SK-N-SH treated with all-trans-retinoic acid at 6 μM for 48 hours (cell line): ENCODE results near the gene DNAH2.

Source experiments
- ATAC-seq: fragments of 200-7000 bp; cut with Tn5 transposase; 3 replicates; pipeline ENCODE4 v1.9.1; 2020; ENCODE audit warnings: mild to moderate bottlenecking, moderate library complexity
- ARNTL ChIP-seq: fragments of 450-650 bp; formaldehyde crosslinking; IDR thresholded peaks from 2 replicates; pipeline ENCODE4 v1.5.0; 2020; ENCODE audit warnings: low read depth, mild to moderate bottlenecking, moderate library complexity, borderline replicate concordance
- BACH2 ChIP-seq: fragments of 250-450 bp; sonication (Bioruptor Pico); IDR thresholded peaks from 2 replicates; pipeline ENCODE4 v1.9.0; 2021; ENCODE audit warnings: mild to moderate bottlenecking, borderline replicate concordance
- CSDC2 ChIP-seq: fragments of 250-450 bp; sonication (Bioruptor Pico); IDR thresholded peaks from 2 replicates; pipeline ENCODE4 v1.5.0; 2020; ENCODE audit warnings: mild to moderate bottlenecking, moderate library complexity
- ESRRG ChIP-seq: fragments of 250-450 bp; sonication (Bioruptor Pico); IDR thresholded peaks from 2 replicates; pipeline ENCODE4 v1.6.1; 2021; ENCODE audit warnings: mild to moderate bottlenecking
- GLIS3 ChIP-seq: fragments of 250-450 bp; sonication (Bioruptor Pico); IDR thresholded peaks from 2 replicates; pipeline ENCODE4 v1.5.0; 2020; ENCODE audit warnings: mild to moderate bottlenecking, moderate library complexity
- ISL1 ChIP-seq: fragments of 250-450 bp; sonication (Bioruptor Pico); IDR thresholded peaks from 2 replicates; pipeline ENCODE4 v2.1.2; 2022; ENCODE audit warnings: mild to moderate bottlenecking, moderate library complexity
- OSR1 ChIP-seq: fragments of 250-450 bp; sonication (Bioruptor Pico); IDR thresholded peaks from 2 replicates; pipeline ENCODE4 v1.8.0; 2022; ENCODE audit warnings: moderate library complexity, mild to moderate bottlenecking, inconsistent platforms
- RARB ChIP-seq: fragments of 250-450 bp; sonication (Bioruptor Pico); IDR thresholded peaks from 2 replicates; pipeline ENCODE4 v1.8.0; 2021; ENCODE audit warnings: mild to moderate bottlenecking, moderate library complexity
- SNAI2 ChIP-seq: fragments of 250-450 bp; sonication (Bioruptor Pico); IDR thresholded peaks from 2 replicates; pipeline ENCODE4 v1.5.0; 2020; ENCODE audit warnings: mild to moderate bottlenecking, moderate library complexity
- TOX ChIP-seq: fragments of 250-450 bp; sonication (Bioruptor Pico); IDR thresholded peaks from 2 replicates; pipeline ENCODE4 v1.8.0; 2021; ENCODE audit warnings: mild to moderate bottlenecking, moderate library complexity, borderline replicate concordance
- ZC3H10 ChIP-seq: fragments of 250-450 bp; sonication (Bioruptor Pico); IDR thresholded peaks from 2 replicates; pipeline ENCODE4 v1.5.1; 2021; ENCODE audit warnings: mild to moderate bottlenecking, moderate library complexity
- ZFP30 ChIP-seq: fragments of 450-650 bp; formaldehyde crosslinking; IDR thresholded peaks from 2 replicates; pipeline ENCODE4 v1.5.0; 2022; ENCODE audit warnings: mild to moderate bottlenecking, moderate library complexity
- ZNF70 ChIP-seq: fragments of 450-650 bp; formaldehyde crosslinking; IDR thresholded peaks from 2 replicates; pipeline ENCODE4 v1.5.0; 2020; ENCODE audit warnings: mild to moderate bottlenecking, moderate library complexity
- ZNF8 ChIP-seq: fragments of 450-650 bp; formaldehyde crosslinking; IDR thresholded peaks from 2 replicates; pipeline ENCODE4 v1.5.0; 2020; ENCODE audit warnings: mild to moderate bottlenecking, moderate library complexity
- TF ChIP-seq, protein P1 (sequence below): fragments of 250-450 bp; sonication (Bioruptor Pico); IDR thresholded peaks from 2 replicates; pipeline ENCODE4 v1.5.0; 2020; ENCODE audit warnings: mild to moderate bottlenecking, moderate library complexity
- TF ChIP-seq, protein P2 (sequence below): fragments of 250-450 bp; sonication (Bioruptor Pico); IDR thresholded peaks from 2 replicates; pipeline ENCODE4 v1.5.1; 2021; ENCODE audit warnings: mild to moderate bottlenecking, moderate library complexity
- TF ChIP-seq, protein P3 (sequence below): fragments of 250-450 bp; sonication (Bioruptor Pico); IDR thresholded peaks from 2 replicates; pipeline ENCODE4 v1.8.0; 2020; ENCODE audit warnings: mild to moderate bottlenecking, moderate library complexity, borderline replicate concordance
- TF ChIP-seq, protein P4 (sequence below): fragments of 250-450 bp; sonication (Bioruptor Pico); IDR thresholded peaks from 2 replicates; pipeline ENCODE4 v1.5.1; 2020; ENCODE audit warnings: low read depth, mild to moderate bottlenecking, moderate library complexity
- TF ChIP-seq, protein P5 (sequence below): fragments of 250-450 bp; sonication (Bioruptor Pico); IDR thresholded peaks from 2 replicates; pipeline ENCODE4 v1.8.0; 2021; ENCODE audit warnings: low read depth, mild to moderate bottlenecking, moderate library complexity, borderline replicate concordance

Gene DNAH2

DNA sequence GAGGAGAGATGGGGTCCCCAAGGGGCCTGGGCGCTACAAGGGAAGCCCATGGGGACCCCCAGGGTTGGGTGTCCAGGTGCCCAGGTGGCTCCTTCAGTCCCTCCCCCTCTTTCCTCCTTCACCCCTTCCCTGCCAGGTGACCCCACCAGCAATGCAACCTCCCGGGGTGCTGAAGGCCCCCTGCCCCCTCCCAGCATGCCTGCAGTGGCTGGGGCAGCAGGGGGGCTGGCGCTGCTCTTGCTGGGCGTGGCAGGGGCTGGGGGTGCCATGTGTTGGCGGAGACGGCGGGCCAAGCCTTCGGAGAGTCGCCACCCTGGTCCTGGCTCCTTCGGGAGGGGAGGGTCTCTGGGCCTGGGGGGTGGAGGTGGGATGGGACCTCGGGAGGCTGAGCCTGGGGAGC is 8.5 kb upstream of the DNAH2 start (continued):
- TF ChIP-seq, protein P1, sequence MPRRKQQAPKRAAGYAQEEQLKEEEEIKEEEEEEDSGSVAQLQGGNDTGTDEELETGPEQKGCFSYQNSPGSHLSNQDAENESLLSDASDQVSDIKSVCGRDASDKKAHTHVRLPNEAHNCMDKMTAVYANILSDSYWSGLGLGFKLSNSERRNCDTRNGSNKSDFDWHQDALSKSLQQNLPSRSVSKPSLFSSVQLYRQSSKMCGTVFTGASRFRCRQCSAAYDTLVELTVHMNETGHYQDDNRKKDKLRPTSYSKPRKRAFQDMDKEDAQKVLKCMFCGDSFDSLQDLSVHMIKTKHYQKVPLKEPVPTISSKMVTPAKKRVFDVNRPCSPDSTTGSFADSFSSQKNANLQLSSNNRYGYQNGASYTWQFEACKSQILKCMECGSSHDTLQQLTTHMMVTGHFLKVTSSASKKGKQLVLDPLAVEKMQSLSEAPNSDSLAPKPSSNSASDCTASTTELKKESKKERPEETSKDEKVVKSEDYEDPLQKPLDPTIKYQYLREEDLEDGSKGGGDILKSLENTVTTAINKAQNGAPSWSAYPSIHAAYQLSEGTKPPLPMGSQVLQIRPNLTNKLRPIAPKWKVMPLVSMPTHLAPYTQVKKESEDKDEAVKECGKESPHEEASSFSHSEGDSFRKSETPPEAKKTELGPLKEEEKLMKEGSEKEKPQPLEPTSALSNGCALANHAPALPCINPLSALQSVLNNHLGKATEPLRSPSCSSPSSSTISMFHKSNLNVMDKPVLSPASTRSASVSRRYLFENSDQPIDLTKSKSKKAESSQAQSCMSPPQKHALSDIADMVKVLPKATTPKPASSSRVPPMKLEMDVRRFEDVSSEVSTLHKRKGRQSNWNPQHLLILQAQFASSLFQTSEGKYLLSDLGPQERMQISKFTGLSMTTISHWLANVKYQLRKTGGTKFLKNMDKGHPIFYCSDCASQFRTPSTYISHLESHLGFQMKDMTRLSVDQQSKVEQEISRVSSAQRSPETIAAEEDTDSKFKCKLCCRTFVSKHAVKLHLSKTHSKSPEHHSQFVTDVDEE = no peak
- TF ChIP-seq CSDC2 = no peak
- TF ChIP-seq ESRRG (CRISPR knock-in tag) = no peak
- no peak for TF ChIP-seq TOX (CRISPR knock-in tag)
- TF ChIP-seq OSR1 (CRISPR knock-in tag) = no peak

DNA sequence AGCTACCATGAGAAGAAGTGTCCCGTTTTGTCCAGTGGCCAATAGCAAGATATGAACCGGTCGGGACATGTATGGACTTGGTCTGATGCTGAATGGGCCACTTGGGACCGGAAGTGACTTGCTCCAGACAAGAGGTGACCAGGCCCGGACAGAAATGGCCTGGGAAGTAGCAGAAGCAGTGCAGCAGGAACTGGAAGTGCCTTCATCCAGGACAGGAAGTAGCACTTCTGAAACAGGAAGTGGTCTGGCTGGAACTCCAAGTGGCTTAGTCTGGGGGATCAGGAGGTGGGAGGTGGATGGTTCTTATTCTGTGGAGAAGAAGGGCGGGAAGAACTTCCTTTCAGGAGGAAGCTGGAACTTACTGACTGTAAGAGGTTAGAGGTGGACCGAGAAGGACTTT is 7.2 kb upstream of the DNAH2 start:
- no peak for TF ChIP-seq ZNF70
- no peak for TF ChIP-seq ZFP30 (CRISPR knock-in tag)
- no peak for TF ChIP-seq ESRRG (CRISPR knock-in tag)
- TF ChIP-seq, protein P2, sequence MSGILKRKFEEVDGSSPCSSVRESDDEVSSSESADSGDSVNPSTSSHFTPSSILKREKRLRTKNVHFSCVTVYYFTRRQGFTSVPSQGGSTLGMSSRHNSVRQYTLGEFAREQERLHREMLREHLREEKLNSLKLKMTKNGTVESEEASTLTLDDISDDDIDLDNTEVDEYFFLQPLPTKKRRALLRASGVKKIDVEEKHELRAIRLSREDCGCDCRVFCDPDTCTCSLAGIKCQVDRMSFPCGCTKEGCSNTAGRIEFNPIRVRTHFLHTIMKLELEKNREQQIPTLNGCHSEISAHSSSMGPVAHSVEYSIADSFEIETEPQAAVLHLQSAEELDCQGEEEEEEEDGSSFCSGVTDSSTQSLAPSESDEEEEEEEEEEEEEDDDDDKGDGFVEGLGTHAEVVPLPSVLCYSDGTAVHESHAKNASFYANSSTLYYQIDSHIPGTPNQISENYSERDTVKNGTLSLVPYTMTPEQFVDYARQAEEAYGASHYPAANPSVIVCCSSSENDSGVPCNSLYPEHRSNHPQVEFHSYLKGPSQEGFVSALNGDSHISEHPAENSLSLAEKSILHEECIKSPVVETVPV (CRISPR knock-in tag) = no peak
- TF ChIP-seq ZNF8 = no peak
- TF ChIP-seq CSDC2 = no peak
- no peak for TF ChIP-seq ISL1 (CRISPR knock-in tag)
- TF ChIP-seq, protein P3, sequence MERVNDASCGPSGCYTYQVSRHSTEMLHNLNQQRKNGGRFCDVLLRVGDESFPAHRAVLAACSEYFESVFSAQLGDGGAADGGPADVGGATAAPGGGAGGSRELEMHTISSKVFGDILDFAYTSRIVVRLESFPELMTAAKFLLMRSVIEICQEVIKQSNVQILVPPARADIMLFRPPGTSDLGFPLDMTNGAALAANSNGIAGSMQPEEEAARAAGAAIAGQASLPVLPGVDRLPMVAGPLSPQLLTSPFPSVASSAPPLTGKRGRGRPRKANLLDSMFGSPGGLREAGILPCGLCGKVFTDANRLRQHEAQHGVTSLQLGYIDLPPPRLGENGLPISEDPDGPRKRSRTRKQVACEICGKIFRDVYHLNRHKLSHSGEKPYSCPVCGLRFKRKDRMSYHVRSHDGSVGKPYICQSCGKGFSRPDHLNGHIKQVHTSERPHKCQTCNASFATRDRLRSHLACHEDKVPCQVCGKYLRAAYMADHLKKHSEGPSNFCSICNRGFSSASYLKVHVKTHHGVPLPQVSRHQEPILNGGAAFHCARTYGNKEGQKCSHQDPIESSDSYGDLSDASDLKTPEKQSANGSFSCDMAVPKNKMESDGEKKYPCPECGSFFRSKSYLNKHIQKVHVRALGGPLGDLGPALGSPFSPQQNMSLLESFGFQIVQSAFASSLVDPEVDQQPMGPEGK (CRISPR knock-in tag) = no peak
- TF ChIP-seq SNAI2 (CRISPR knock-in tag) = no peak
- TF ChIP-seq, protein P4, sequence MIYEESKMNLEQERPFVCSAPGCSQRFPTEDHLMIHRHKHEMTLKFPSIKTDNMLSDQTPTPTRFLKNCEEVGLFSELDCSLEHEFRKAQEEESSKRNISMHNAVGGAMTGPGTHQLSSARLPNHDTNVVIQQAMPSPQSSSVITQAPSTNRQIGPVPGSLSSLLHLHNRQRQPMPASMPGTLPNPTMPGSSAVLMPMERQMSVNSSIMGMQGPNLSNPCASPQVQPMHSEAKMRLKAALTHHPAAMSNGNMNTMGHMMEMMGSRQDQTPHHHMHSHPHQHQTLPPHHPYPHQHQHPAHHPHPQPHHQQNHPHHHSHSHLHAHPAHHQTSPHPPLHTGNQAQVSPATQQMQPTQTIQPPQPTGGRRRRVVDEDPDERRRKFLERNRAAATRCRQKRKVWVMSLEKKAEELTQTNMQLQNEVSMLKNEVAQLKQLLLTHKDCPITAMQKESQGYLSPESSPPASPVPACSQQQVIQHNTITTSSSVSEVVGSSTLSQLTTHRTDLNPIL = no peak
- no peak for TF ChIP-seq OSR1 (CRISPR knock-in tag)
- no peak for TF ChIP-seq TOX (CRISPR knock-in tag)
- TF ChIP-seq BACH2 (CRISPR knock-in tag) = no peak
- no peak for TF ChIP-seq GLIS3 (CRISPR knock-in tag)
- TF ChIP-seq ZC3H10 (CRISPR knock-in tag) = no peak
- TF ChIP-seq RARB (CRISPR knock-in tag) = no peak
- no peak for TF ChIP-seq ARNTL (CRISPR knock-in tag)
- TF ChIP-seq, protein P5, sequence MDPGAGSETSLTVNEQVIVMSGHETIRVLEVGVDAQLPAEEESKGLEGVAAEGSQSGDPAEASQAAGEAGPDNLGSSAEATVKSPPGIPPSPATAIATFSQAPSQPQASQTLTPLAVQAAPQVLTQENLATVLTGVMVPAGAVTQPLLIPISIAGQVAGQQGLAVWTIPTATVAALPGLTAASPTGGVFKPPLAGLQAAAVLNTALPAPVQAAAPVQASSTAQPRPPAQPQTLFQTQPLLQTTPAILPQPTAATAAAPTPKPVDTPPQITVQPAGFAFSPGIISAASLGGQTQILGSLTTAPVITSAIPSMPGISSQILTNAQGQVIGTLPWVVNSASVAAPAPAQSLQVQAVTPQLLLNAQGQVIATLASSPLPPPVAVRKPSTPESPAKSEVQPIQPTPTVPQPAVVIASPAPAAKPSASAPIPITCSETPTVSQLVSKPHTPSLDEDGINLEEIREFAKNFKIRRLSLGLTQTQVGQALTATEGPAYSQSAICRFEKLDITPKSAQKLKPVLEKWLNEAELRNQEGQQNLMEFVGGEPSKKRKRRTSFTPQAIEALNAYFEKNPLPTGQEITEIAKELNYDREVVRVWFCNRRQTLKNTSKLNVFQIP (CRISPR knock-in tag) = no peak
- TF ChIP-seq, protein P1 = no peak
- ATAC-seq = no peak
